SIG-M5 (cell line): Measurements from ENCODE around the gene PLPPR2.
"Not testable (repeated sequence)": the region's sequence is repeated elsewhere in the genome, so short reads cannot be mapped to it uniquely, and the experiment has no call there.

Experiments used
- DNase-seq: peaks from one replicate; lab custom pipeline; 2025; lab: John Stamatoyannopoulos, UW

The PLPPR2 gene

GRCh38 chr19:11355160-11356073 is at the start of gene PLPPR2:
PLPPR2 (plus strand) TSS chr19:11355432; CDS start chr19:11357674, 2,242 bp downstream.
- DNase-seq: no peak

- DNase-seq: no peak
Observed at GRCh38 chr19:11306337-11306736, 48.9 kb upstream of the PLPPR2 start.

GRCh38 chr19:11320278-11320995 is 34.8 kb upstream of the PLPPR2 start:
- DNase-seq: not testable (repeated sequence)

GRCh38 chr19:11321191-11322126 is 33.8 kb upstream of the PLPPR2 start:
- DNase-seq: no peak

GRCh38 chr19:11322269-11323024 is 32.8 kb upstream of the PLPPR2 start:
- no peak for DNase-seq

GRCh38 chr19:11323601-11324078 is 31.6 kb upstream of the PLPPR2 start:
- DNase-seq: no peak

- DNase-seq: peak; percentile 99
Observed at GRCh38 chr19:11324079-11324661, 31.1 kb upstream of the PLPPR2 start.

GRCh38 chr19:11324748-11325389 is 30.4 kb upstream of the PLPPR2 start:
- no peak for DNase-seq

GRCh38 chr19:11325544-11325943 is 29.7 kb upstream of the PLPPR2 start:
- DNase-seq: no peak

- no peak for DNase-seq
Observed at GRCh38 chr19:11330127-11330526, 25.1 kb upstream of the PLPPR2 start.

- DNase-seq: no peak
Observed at GRCh38 chr19:11331502-11331901, 23.7 kb upstream of the PLPPR2 start.

GRCh38 chr19:11332822-11333221 is 22.4 kb upstream of the PLPPR2 start:
- no peak for DNase-seq

GRCh38 chr19:11333838-11334237 is 21.4 kb upstream of the PLPPR2 start:
- DNase-seq: not testable (repeated sequence)

- no peak for DNase-seq
Observed at GRCh38 chr19:11335449-11336146, 19.6 kb upstream of the PLPPR2 start.

- no peak for DNase-seq
Observed at GRCh38 chr19:11337080-11337479, 18.2 kb upstream of the PLPPR2 start.

GRCh38 chr19:11338121-11338520 is 17.1 kb upstream of the PLPPR2 start:
- no peak for DNase-seq

GRCh38 chr19:11338569-11339253 is 16.5 kb upstream of the PLPPR2 start:
- no peak for DNase-seq

- peak; percentile 21 for DNase-seq
Observed at GRCh38 chr19:11339254-11340098, 15.8 kb upstream of the PLPPR2 start, which contains the start of gene RAB3D. RAB3D (minus strand) TSS chr19:11339657; CDS start chr19:11337399, 2,258 bp downstream.
